Natural killer cell (primary cell): Measurements from ENCODE around the gene SLC23A2. TPM values are rescaled to one million over a fixed set of nuclear protein-coding genes. Genes with fewer than 3 reads are reported as not detected.
"Not testable (repeated sequence)": the region's sequence is repeated elsewhere in the genome, so short reads cannot be mapped to it uniquely, and the experiment has no call there.

ENCODE experiments used
- ATAC-seq, 3 donors: fragments of 150-1000 bp in 2 of 3; fragments of 200-7000 bp in 1 of 3; cut with Tn5 transposase; 1 replicate in 1 of 3; 2 replicates in 2 of 3; pipeline ENCODE4 v1.10.0; 2021; ENCODE audit warnings: mild to moderate bottlenecking in 2 of 3, moderate library complexity in 2 of 3
- DNase-seq, 2 donors: peaks; one replicate each; pipeline versions ENCODE4 v3.0.0 to v3.0.0-alpha.2; 2013 to 2021; ENCODE audit warnings: mixed read lengths in 1 of 2
- H3K27ac ChIP-seq: one replicate; pipeline ENCODE4 v1.5.1; 2013; ENCODE audit warnings: mild to moderate bottlenecking, low read length
- H3K27me3 ChIP-seq: one replicate; pipeline ENCODE4 v1.6.1; 2013; ENCODE audit warnings: low read length; ENCODE audit not compliant: control insufficient read depth, insufficient read depth
- H3K36me3 ChIP-seq: one replicate; pipeline ENCODE4 v1.6.1; 2013; ENCODE audit warnings: low read length; ENCODE audit not compliant: control insufficient read depth, insufficient read depth
- H3K4me1 ChIP-seq: one replicate; pipeline ENCODE4 v1.6.1; 2013; ENCODE audit warnings: low read length; ENCODE audit not compliant: control insufficient read depth, insufficient read depth
- H3K4me3 ChIP-seq: one replicate; pipeline ENCODE4 v1.5.1; 2013; ENCODE audit warnings: low read length
- H3K9me3 ChIP-seq: one replicate; pipeline ENCODE4 v1.6.1; 2013; ENCODE audit warnings: low read length; ENCODE audit not compliant: control insufficient read depth, insufficient read depth
- H3K27ac Mint-ChIP-seq, 2 donors: one replicate each; pipeline ENCODE4 v1.8.0; 2022; ENCODE audit warnings: mild to moderate bottlenecking in 2 of 2, mixed read lengths in 2 of 2, moderate library complexity in 1 of 2
- H3K27me3 Mint-ChIP-seq, 2 donors: one replicate each; pipeline ENCODE4 v1.8.0; 2022; ENCODE audit warnings: low read depth in 2 of 2, mixed read lengths in 2 of 2
- H3K36me3 Mint-ChIP-seq: one replicate; pipeline ENCODE4 v1.8.0; 2022; ENCODE audit warnings: mixed read lengths
- H3K4me1 Mint-ChIP-seq, 2 donors: one replicate each; pipeline ENCODE4 v1.8.0; 2022; ENCODE audit warnings: mixed read lengths in 2 of 2
- H3K4me3 Mint-ChIP-seq: one replicate; pipeline ENCODE4 v1.8.0; 2022; ENCODE audit warnings: mild to moderate bottlenecking, moderate library complexity, mixed read lengths
- H3K9me3 Mint-ChIP-seq, 2 donors: one replicate each; pipeline ENCODE4 v1.8.0; 2022; ENCODE audit warnings: mixed read lengths in 2 of 2
- CTCF ChIP-seq: fragments of 200-600 bp; IDR thresholded peaks from one replicate; pipeline ENCODE4 v1.8.0; 2022; ENCODE audit warnings: antibody characterized with exemption
- WGBS: methylation state at CpG from one replicate; pipeline ENCODE4 v1.1.7; 2013; ENCODE audit warnings: missing lambda C conversion rate; ENCODE audit not compliant: insufficient coverage; 5-methylcytosine and 5-hydroxymethylcytosine counted together
- intact Hi-C: fragments of 100-400 bp; cut with micrococcal nuclease; formaldehyde crosslinking; loops from one replicate; pipeline ENCODE4 v1.14.2; 2022
- total RNA-seq, 4 donors: library from RNA; stranded (reverse); fragments of 120-200 nt in 1 of 4; gene quantifications; one replicate each; pipeline versions ENCODE4 v1.2.3 to v1.2.4, GENCODE V29; 2013 to 2022

SLC23A2 gene
- total RNA-seq, 3 donors from 2014 or later (not counting 1 experiment from before 2014, with no cell fraction given) = 21.8 to 31.5 (median 26.0) TPM

GRCh38 chr20:4881006-4881730, 120.1 kb downstream of the SLC23A2 start:
- H3K27ac ChIP-seq = no peak overlapping the region
- Mint-ChIP-seq H3K27me3 (no peaks in the 10 kb centered on the region), H3K9me3 (no peaks in the 10 kb centered on the region), H3K4me1 (peaks cover 34 to 35% of the 10 kb centered on the region in 2 donors), H3K27ac (peak overlapping the region; percentile 1 to 15), H3K4me3 (no peak overlapping the region), H3K36me3 (no peaks in the 10 kb centered on the region)
- TF ChIP-seq CTCF = no peak
- no peaks in the 10 kb centered on the region for H3K9me3 ChIP-seq
- intact Hi-C loops = no loop called here
- WGBS = 65% methylated on average over 8 of the region's 9 CpGs
- H3K27me3 ChIP-seq = no peaks in the 10 kb centered on the region
- H3K4me1 ChIP-seq = peaks cover 8% of the 10 kb centered on the region
- H3K36me3 ChIP-seq = peaks cover 29% of the 10 kb centered on the region
- H3K4me3 ChIP-seq = no peak overlapping the region
- no peak for DNase-seq
- ATAC-seq = no peak

- H3K27me3 Mint-ChIP-seq = no peaks in the 10 kb centered on the region
- no peak for ATAC-seq
- H3K27ac ChIP-seq = no peak overlapping the region
- DNase-seq = no peak
- no peak overlapping the region for H3K4me3 ChIP-seq
- no peaks in the 10 kb centered on the region for H3K9me3 Mint-ChIP-seq
- TF ChIP-seq CTCF = no peak
- H3K27me3 ChIP-seq = no peaks in the 10 kb centered on the region
- no peaks in the 10 kb centered on the region for H3K36me3 Mint-ChIP-seq
- intact Hi-C loops = no loop called here
- no peak overlapping the region for H3K27ac Mint-ChIP-seq
- H3K4me1 ChIP-seq = no peaks in the 10 kb centered on the region
- 51% methylated on average over 5 of the region's 5 CpGs for WGBS
- H3K36me3 ChIP-seq = peaks cover 37% of the 10 kb centered on the region
- H3K9me3 ChIP-seq = no peaks in the 10 kb centered on the region
- H3K4me3 Mint-ChIP-seq = no peak overlapping the region
- peaks cover 23 to 24% of the 10 kb centered on the region in 2 donors for H3K4me1 Mint-ChIP-seq
Measured at GRCh38 chr20:4880051-4880450, 121.3 kb downstream of the SLC23A2 start.

GRCh38 chr20:4878099-4878498, 123.2 kb downstream of the SLC23A2 start:
- H3K9me3 Mint-ChIP-seq, H3K4me1 ChIP-seq, H3K27ac ChIP-seq, H3K27me3 ChIP-seq, intact Hi-C loops, H3K36me3 Mint-ChIP-seq, H3K4me3 ChIP-seq, ATAC-seq, H3K4me3 Mint-ChIP-seq, H3K9me3 ChIP-seq, H3K27ac Mint-ChIP-seq, DNase-seq, H3K27me3 Mint-ChIP-seq: not testable (repeated sequence)
- 81% methylated on average over 5 of the region's 5 CpGs for WGBS
- peaks cover 43% of the 10 kb centered on the region for H3K36me3 ChIP-seq
- H3K4me1 Mint-ChIP-seq = peaks cover 18 to 19% of the 10 kb centered on the region in 2 donors

GRCh38 chr20:4876731-4877130, 124.6 kb downstream of the SLC23A2 start:
- TF ChIP-seq CTCF = no peak
- Histone ChIP-seq H3K36me3 (peaks cover 46% of the 10 kb centered on the region), H3K4me1 (no peaks in the 10 kb centered on the region), H3K9me3 (no peaks in the 10 kb centered on the region), H3K27me3 (no peaks in the 10 kb centered on the region), H3K27ac (no peak overlapping the region), H3K4me3 (no peak overlapping the region)
- Mint-ChIP-seq H3K27ac (no peak overlapping the region), H3K36me3 (no peaks in the 10 kb centered on the region), H3K4me1 (peaks cover 16 to 17% of the 10 kb centered on the region in 2 donors), H3K4me3 (no peak overlapping the region), H3K9me3 (no peaks in the 10 kb centered on the region), H3K27me3 (no peaks in the 10 kb centered on the region)
- WGBS = 100% methylated on average over 3 of the region's 5 CpGs
- intact Hi-C loops = no loop called here
- no peak for DNase-seq
- ATAC-seq = no peak
